HepG2 (cell line): ENCODE data around the gene BORCS5. TPM values are rescaled to one million over a fixed set of nuclear protein-coding genes. Genes with fewer than 3 reads are reported as not detected.

Experiments
- ATAC-seq: fragments of 200-7000 bp; cut with Tn5 transposase; 3 replicates; pipeline ENCODE4 v1.9.1; 2020; ENCODE audit warnings: mild to moderate bottlenecking, moderate library complexity
- BruUV-seq: library from RNA; stranded (reverse); fragments of 400-500 nt; replicated peaks from 2 replicates; lab custom pipeline; 2021; lab: Mats Ljungman, UMichigan
- CTCF ChIA-PET: fragments of 300-600 bp; formaldehyde crosslinking; extraction: SDS; loops from one replicate; lab custom pipeline; 2021; ENCODE audit warnings: low total read pairs, inconsistent platforms, low intra/inter-chr PET ratio; lab: Yijun Ruan, JAX
- POLR2A ChIA-PET: fragments of 350-600 bp; sonication (Branson Sonifier 250); formaldehyde crosslinking; loops from one replicate; lab custom pipeline; 2020; ENCODE audit warnings: antibody characterized with exemption, inconsistent platforms; lab: Yijun Ruan, JAX
- DNase-seq: peaks from one replicate; pipeline ENCODE4 v3.0.0-alpha.2; 2015; ENCODE audit warnings: low spot score
- FAIRE-seq: peaks from 3 replicates; lab custom pipeline; 2011; peaks lifted over from hg19 to GRCh38; lab: Jason Lieb, UNC
- H2AFZ ChIP-seq: one replicate; pipeline ENCODE4 v1.6.1; 2011; ENCODE audit warnings: low read length, inconsistent platforms
- H3K27ac ChIP-seq: fragments of 300-600 bp; 3 replicates; pipeline ENCODE4 v1.8.0; 2011; ENCODE audit warnings: mixed run types, mild to moderate bottlenecking, mixed read lengths, low read length, inconsistent platforms; ENCODE audit not compliant: insufficient read depth; ENCODE audit errors: extremely low read length
- H3K27me3 ChIP-seq, 2 experiments: fragments of 200-600 bp in 1 of 2; 2 replicates in 1 of 2; 3 replicates in 1 of 2; pipeline versions ENCODE4 v1.6.0 to v1.8.0; 2011; ENCODE audit warnings: low read length in 2 of 2, mild to moderate bottlenecking in 2 of 2, moderate library complexity in 2 of 2, inconsistent platforms in 1 of 2; ENCODE audit not compliant: insufficient read depth in 2 of 2, control insufficient read depth in 1 of 2
- H3K36me3 ChIP-seq, 2 experiments: fragments of 200-600 bp in 1 of 2; replicated peaks in 1 of 2; 2 replicates in 1 of 2; 3 replicates in 1 of 2; pipeline versions ENCODE4 v1.5.1 to v1.8.0; 2011; ENCODE audit warnings: low read length in 2 of 2, inconsistent platforms in 1 of 2; ENCODE audit not compliant: insufficient read depth in 2 of 2, control insufficient read depth in 1 of 2
- H3K4me1 ChIP-seq: 2 replicates; pipeline ENCODE4 v1.5.1; 2012; ENCODE audit warnings: low read length, inconsistent platforms; ENCODE audit not compliant: insufficient read depth
- H3K4me2 ChIP-seq: 2 replicates; pipeline ENCODE4 v1.6.0; 2011; ENCODE audit warnings: low read depth, low read length, inconsistent platforms
- H3K4me3 ChIP-seq, 3 experiments: fragments of 200-600 bp in 1 of 3; sonication (generic), shearing (Covaris generic) in 1 of 3; replicated peaks in 1 of 3; 2 replicates each; pipeline ENCODE4 v1.5.1; 2011 to 2016; ENCODE audit warnings: low read length in 3 of 3, inconsistent platforms in 2 of 3, low read depth in 2 of 3, mild to moderate bottlenecking in 2 of 3, control low read depth in 1 of 3, mixed read lengths in 1 of 3; ENCODE audit not compliant: insufficient read depth in 1 of 3
- H3K79me2 ChIP-seq: one replicate; pipeline ENCODE4 v1.6.1; 2011; ENCODE audit warnings: low read length, inconsistent platforms; ENCODE audit not compliant: insufficient read depth
- H3K9ac ChIP-seq: 2 replicates; pipeline ENCODE4 v1.6.0; 2011; ENCODE audit warnings: mild to moderate bottlenecking, low read depth, low read length, inconsistent platforms; ENCODE audit not compliant: insufficient read depth
- H3K9me3 ChIP-seq: 2 replicates; pipeline ENCODE4 v1.5.1; 2012; ENCODE audit warnings: mild to moderate bottlenecking, low read length
- H4K20me1 ChIP-seq: 2 replicates; pipeline ENCODE4 v1.6.0; 2011; ENCODE audit warnings: inconsistent platforms, mild to moderate bottlenecking, low read length, moderate library complexity; ENCODE audit not compliant: insufficient read depth
- AKNA ChIP-seq: sonication (generic); formaldehyde crosslinking; IDR thresholded peaks from 2 replicates; pipeline ENCODE4 v1.4.0; 2020; ENCODE audit warnings: missing genetic modification reagents, borderline replicate concordance
- EEA1 ChIP-seq: sonication (generic); formaldehyde crosslinking; IDR thresholded peaks from 2 replicates; pipeline ENCODE4 v1.5.1; 2020; ENCODE audit warnings: mild to moderate bottlenecking, missing genetic modification reagents, borderline replicate concordance
- ELF1 ChIP-seq: sonication (generic); formaldehyde crosslinking; IDR thresholded peaks from 2 replicates; pipeline ENCODE4 v1.4.0; 2020; ENCODE audit warnings: missing genetic modification reagents
- HNF1A ChIP-seq, 2 experiments: sonication (generic) in 1 of 2; formaldehyde crosslinking in 1 of 2; IDR thresholded peaks; 2 replicates each; pipeline versions ENCODE4 v1.4.0 to v1.6.1; 2016 to 2020; ENCODE audit warnings: borderline replicate concordance in 1 of 2, low read depth in 1 of 2, mild to moderate bottlenecking in 1 of 2, missing genetic modification reagents in 1 of 2
- ZKSCAN1 ChIP-seq: fragments of 150-350 bp; IDR thresholded peaks from 2 replicates; pipeline ENCODE4 v1.6.1; 2014; ENCODE audit warnings: low read length
- WGBS: methylation state at CpG from one replicate; pipeline ENCODE4 v1.1.6; 2017; ENCODE audit warnings: low lambda C conversion rate; 5-methylcytosine and 5-hydroxymethylcytosine counted together
- in situ Hi-C: cut with HindIII; loops from 2 replicates; pipeline ENCODE4 v1.10.0; 2017; ENCODE audit warnings: low pct_unique_long_range_greater_than_20kb; ENCODE audit not compliant: extremely low pct_ligation_motif_present
- intact Hi-C: fragments of 100-400 bp; cut with micrococcal nuclease; formaldehyde crosslinking; loops from one replicate; pipeline ENCODE4 v1.10.0; 2022; ENCODE audit not compliant: unreplicated experiment
- polyA plus RNA-seq, 8 experiments: library from polyadenylated mRNA; depleted of rRNA in 3 of 8; stranded (reverse) in 7 of 8; unstranded in 1 of 8; fragments of >200 nt; fragmentation: Illumina TruSeq in 4 of 8; extraction: Trizol in 4 of 8; gene quantifications; 2 replicates each; pipeline versions ENCODE4 v1.2.1 to v1.2.3, GENCODE V29; 2011 to 2016; ENCODE audit warnings: low read depth in 4 of 8, missing spikeins in 1 of 8, mixed read lengths in 1 of 8; ENCODE audit not compliant: insufficient read depth in 1 of 8
- total RNA-seq, 5 experiments: library from RNA; depleted of rRNA; stranded (reverse); fragments of >200 nt; fragmentation: Illumina TruSeq; extraction: Trizol; gene quantifications; 2 replicates each; pipeline ENCODE4 v1.2.3, GENCODE V29; 2016; ENCODE audit warnings: low read depth in 1 of 5

The BORCS5 gene
- total and polyA plus RNA-seq, 2 of the 13 experiments (the other 11 are each of a cell fraction or from before 2014, with no cell fraction given) = 3.9 to 4.7 TPM

DNA sequence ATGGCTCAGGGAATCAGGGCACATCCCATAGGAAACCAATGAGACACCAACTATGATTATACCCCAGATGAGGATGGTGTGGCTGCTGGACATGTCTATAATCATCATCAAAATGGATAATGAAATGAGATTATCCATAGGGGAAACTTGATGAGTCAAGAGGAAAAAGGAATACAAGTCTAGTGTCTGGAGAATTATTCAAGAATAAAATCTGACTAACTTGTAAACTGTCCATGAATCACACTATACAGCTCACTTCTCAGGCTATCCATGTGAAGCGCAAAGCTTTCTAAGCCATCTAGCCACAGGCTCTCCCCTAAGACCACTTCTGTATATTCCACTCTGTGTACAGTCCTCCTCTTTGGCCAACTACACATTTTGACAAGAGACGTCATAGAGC is 153.3 kb downstream of the BORCS5 start (continued):
- TF ChIP-seq AKNA (no peak), ELF1 (CRISPR knock-in tag) (no peak), EEA1 (CRISPR knock-in tag) (no peak)

DNA sequence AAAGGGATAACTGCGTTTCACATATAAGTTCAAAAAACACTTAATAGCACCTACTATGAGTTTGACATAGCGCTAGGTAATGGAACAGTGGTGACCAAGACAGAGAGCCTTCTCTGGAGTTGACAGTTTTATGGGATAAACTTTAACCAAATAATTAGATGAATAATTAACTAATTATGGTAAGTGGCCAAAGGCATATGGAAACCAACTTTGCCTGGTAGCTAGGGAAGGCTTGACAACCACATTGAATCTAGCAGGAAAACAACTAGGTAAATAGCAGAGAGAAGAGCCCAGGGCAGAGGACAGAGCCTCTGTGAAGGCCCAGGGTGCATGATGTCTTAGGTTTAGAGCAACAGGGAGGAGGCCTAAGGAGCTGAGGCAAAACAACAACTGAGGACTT is 153.7 kb downstream of the BORCS5 start:
- Histone ChIP-seq H3K4me3 (no peak overlapping the region), H3K9ac (no peak overlapping the region), H3K27ac (no peak overlapping the region), H3K4me2 (no peak overlapping the region), H3K36me3 (peaks cover 12 to 49% of the 10 kb centered on the region in 2 experiments; a peak in 4 of 5 replicates), H3K4me1 (peaks cover 31% of the 10 kb centered on the region), H3K79me2 (peaks cover 79% of the 10 kb centered on the region), H2AFZ (no peak overlapping the region), H4K20me1 (peaks cover 8% of the 10 kb centered on the region; the same call in 1 of the 2 replicates), H3K27me3 (no peaks in the 10 kb centered on the region), H3K9me3 (no peaks in the 10 kb centered on the region)
- ChIA-PET CTCF (no interaction called here), POLR2A (no interaction called here)
- FAIRE-seq (no peak), DNase-seq (no peak), ATAC-seq (no peak)
- WGBS = 98% methylated on average over 2 of the region's 2 CpGs
- no TSS peak for BruUV-seq
- no peak for TF ChIP-seq HNF1A (IDR thresholded peaks at IDR 0.05; ENCODE audit: low read depth)
- no peak for TF ChIP-seq HNF1A (CRISPR knock-in tag; IDR thresholded peaks at IDR 0.05; ENCODE audit: borderline replicate concordance)
- TF ChIP-seq ZKSCAN1 = 0 out of 2 replicates have a peak, but pooled peaks have one; percentile 15
- intact Hi-C loops = no loop called here
- in situ Hi-C loops = no loop called here
